WTC11 (cell line): ENCODE results near the gene SIRT2.

Experiments used
- ATF1 ChIP-seq: sonication (generic); formaldehyde crosslinking; IDR thresholded peaks from 2 replicates; pipeline ENCODE4 v1.8.1; 2023; ENCODE audit warnings: mild to moderate bottlenecking, moderate library complexity, missing genetic modification reagents
- ATF3 ChIP-seq: sonication (generic); formaldehyde crosslinking; conservative IDR thresholded peaks from 2 replicates; pipeline ENCODE4 v1.8.1; 2022; ENCODE audit warnings: mild to moderate bottlenecking, missing genetic modification reagents
- CTCF ChIP-seq: fragments of 200-600 bp; IDR thresholded peaks from 2 replicates; pipeline ENCODE4 v1.8.0; 2022; ENCODE audit warnings: antibody characterized with exemption
- E2F1 ChIP-seq: sonication (generic); formaldehyde crosslinking; IDR thresholded peaks from 2 replicates; pipeline ENCODE4 v1.8.0; 2022; ENCODE audit warnings: mild to moderate bottlenecking, missing genetic modification reagents
- FOXP4 ChIP-seq: sonication (generic); formaldehyde crosslinking; IDR thresholded peaks from 2 replicates; pipeline ENCODE4 v1.8.0; 2022; ENCODE audit warnings: mild to moderate bottlenecking, missing genetic modification reagents
- HMGA2 ChIP-seq: fragments of 250-450 bp; sonication (Bioruptor Pico); IDR thresholded peaks from 2 replicates; pipeline ENCODE4 v1.4.0; 2021; ENCODE audit warnings: mild to moderate bottlenecking, moderate library complexity
- IRF2 ChIP-seq: sonication (generic); formaldehyde crosslinking; IDR thresholded peaks from 2 replicates; pipeline ENCODE4 v1.8.0; 2022; ENCODE audit warnings: low read depth, missing genetic modification reagents, borderline replicate concordance
- JUN ChIP-seq: sonication (generic); formaldehyde crosslinking; IDR thresholded peaks from 2 replicates; pipeline ENCODE4 v1.8.0; 2023; ENCODE audit warnings: mild to moderate bottlenecking, missing genetic modification reagents
- MAX ChIP-seq: sonication (generic); formaldehyde crosslinking; IDR thresholded peaks from 2 replicates; pipeline ENCODE4 v1.8.0; 2022; ENCODE audit warnings: mild to moderate bottlenecking, missing genetic modification reagents
- NR1H2 ChIP-seq: sonication (generic); formaldehyde crosslinking; IDR thresholded peaks from 2 replicates; pipeline ENCODE4 v1.9.0; 2021; ENCODE audit warnings: mild to moderate bottlenecking, moderate library complexity, missing genetic modification reagents
- ZNF219 ChIP-seq: sonication (generic); formaldehyde crosslinking; IDR thresholded peaks from 2 replicates; pipeline ENCODE4 v1.8.0; 2023; ENCODE audit warnings: missing genetic modification reagents, mild to moderate bottlenecking, borderline replicate concordance
- ZNF396 ChIP-seq: fragments of 250-450 bp; sonication (Bioruptor Pico); IDR thresholded peaks from 2 replicates; pipeline ENCODE4 v1.8.0; 2021; ENCODE audit warnings: mild to moderate bottlenecking, moderate library complexity, borderline replicate concordance
- ZNF512 ChIP-seq: sonication (generic); formaldehyde crosslinking; IDR thresholded peaks from 2 replicates; pipeline ENCODE4 v1.8.1; 2022; ENCODE audit warnings: missing genetic modification reagents, borderline replicate concordance

- TF ChIP-seq CTCF (no peak), MAX (peak; percentile 91), ZNF512 (CRISPR knock-in tag) (no peak), ATF1 (CRISPR knock-in tag) (no peak), JUN (no peak), E2F1 (CRISPR knock-in tag) (no peak), ZNF219 (CRISPR knock-in tag) (no peak), ATF3 (CRISPR knock-in tag) (no peak), FOXP4 (CRISPR knock-in tag) (no peak), NR1H2 (CRISPR knock-in tag) (no peak), ZNF396 (no peak), IRF2 (no peak), HMGA2 (CRISPR knock-in tag) (no peak)
Observed at GRCh38 chr19:38851622-38852230, 47.7 kb downstream of the SIRT2 start.
